Fibroblast of the aortic adventitia (primary cell): ENCODE measurements around the gene IQGAP1. TPM values are rescaled to one million over a fixed set of nuclear protein-coding genes. Genes with fewer than 3 reads are reported as not detected.

ENCODE experiments used
- DNase-seq: peaks from one replicate; pipeline ENCODE4 v3.0.0-alpha.2; 2010; ENCODE audit warnings: low read depth
- H3K4me3 ChIP-seq: 2 replicates; pipeline ENCODE4 v1.5.1; 2011; ENCODE audit warnings: low read depth, mild to moderate bottlenecking, control low read depth, low read length, moderate library complexity
- total RNA-seq: library from RNA; depleted of rRNA; stranded (reverse); fragments of >200 nt; gene quantifications from 2 replicates; pipeline ENCODE4 v1.2.3, GENCODE V29; 2012; ENCODE audit warnings: low replicate concordance
- TF ChIP-seq, protein P1 (sequence below): IDR thresholded peaks from 2 replicates; pipeline ENCODE4 v1.5.1; 2011; ENCODE audit warnings: mild to moderate bottlenecking, low read length, control low read depth, inconsistent platforms; ENCODE audit not compliant: insufficient read depth

IQGAP1 gene
- total RNA-seq, 1 donor, result 289 TPM

DNA sequence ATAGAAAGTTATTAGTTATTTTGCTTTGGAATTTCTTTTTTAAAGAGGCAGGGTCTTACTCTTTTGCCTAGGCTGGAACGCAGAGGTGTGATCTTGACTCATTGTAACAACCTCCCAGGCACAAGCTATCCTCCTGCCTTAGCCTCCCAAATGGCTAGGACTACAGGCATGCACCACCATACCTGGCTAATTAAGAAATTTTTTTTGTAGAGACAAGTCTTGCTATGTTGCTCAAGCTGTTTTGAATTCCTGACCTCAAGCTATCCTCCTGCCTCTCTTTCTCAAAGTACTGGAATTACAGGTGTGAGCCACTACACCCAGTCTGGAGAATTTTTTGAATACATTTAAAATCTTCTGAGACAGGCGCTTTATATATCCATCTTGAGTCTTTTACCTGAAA is 49.5 kb downstream of the IQGAP1 start:
- TF ChIP-seq, protein P1, sequence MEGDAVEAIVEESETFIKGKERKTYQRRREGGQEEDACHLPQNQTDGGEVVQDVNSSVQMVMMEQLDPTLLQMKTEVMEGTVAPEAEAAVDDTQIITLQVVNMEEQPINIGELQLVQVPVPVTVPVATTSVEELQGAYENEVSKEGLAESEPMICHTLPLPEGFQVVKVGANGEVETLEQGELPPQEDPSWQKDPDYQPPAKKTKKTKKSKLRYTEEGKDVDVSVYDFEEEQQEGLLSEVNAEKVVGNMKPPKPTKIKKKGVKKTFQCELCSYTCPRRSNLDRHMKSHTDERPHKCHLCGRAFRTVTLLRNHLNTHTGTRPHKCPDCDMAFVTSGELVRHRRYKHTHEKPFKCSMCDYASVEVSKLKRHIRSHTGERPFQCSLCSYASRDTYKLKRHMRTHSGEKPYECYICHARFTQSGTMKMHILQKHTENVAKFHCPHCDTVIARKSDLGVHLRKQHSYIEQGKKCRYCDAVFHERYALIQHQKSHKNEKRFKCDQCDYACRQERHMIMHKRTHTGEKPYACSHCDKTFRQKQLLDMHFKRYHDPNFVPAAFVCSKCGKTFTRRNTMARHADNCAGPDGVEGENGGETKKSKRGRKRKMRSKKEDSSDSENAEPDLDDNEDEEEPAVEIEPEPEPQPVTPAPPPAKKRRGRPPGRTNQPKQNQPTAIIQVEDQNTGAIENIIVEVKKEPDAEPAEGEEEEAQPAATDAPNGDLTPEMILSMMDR, result no peak
- no peak for DNase-seq
- H3K4me3 ChIP-seq, result no peak overlapping the region

- TF ChIP-seq, protein P1, result no peak
- DNase-seq, result peak; percentile 22
- H3K4me3 ChIP-seq, result no peak overlapping the region
These were observed 51.9 kb downstream of the IQGAP1 start for GRCh38 chr15:90439946-90440345.

DNA sequence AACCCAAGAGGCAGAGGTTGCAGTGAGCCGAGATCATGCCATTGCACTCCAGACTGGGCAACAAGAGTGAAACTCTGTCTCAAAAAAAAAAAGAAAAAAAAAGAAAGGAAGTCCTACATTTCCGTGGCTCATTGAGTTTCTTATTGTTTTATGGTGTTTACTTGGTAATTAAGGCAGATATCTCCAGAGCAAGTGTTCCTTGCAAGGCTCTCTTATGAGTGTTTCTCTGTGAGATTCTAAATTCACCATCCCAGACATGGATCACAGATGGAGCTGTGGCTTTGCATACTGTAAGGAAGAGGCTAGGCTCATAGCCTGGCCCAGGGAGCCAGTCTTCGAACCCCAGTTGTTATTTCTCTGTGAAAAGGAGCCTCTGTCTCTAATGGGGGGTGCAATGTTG is 53.0 kb downstream of the IQGAP1 start:
- no peak for DNase-seq
- TF ChIP-seq, protein P1, result no peak
- no peak overlapping the region for H3K4me3 ChIP-seq

GRCh38 chr15:90442423-90442822 is 54.4 kb downstream of the IQGAP1 start:
- DNase-seq, result no peak
- no peak overlapping the region for H3K4me3 ChIP-seq
- TF ChIP-seq, protein P1, result no peak

GRCh38 chr15:90449206-90449735 is 61.2 kb downstream of the IQGAP1 start:
- TF ChIP-seq, protein P1, result no peak
- no peak for DNase-seq
- no peak overlapping the region for H3K4me3 ChIP-seq

GRCh38 chr15:90451053-90451850 is 63.2 kb downstream of the IQGAP1 start:
- TF ChIP-seq, protein P1, result no peak
- DNase-seq, result no peak
- H3K4me3 ChIP-seq, result no peak overlapping the region
